Right atrium auricular region (tissue), 2 donors: Measurements from ENCODE around the gene IL1RN. TPM values are rescaled to one million over a fixed set of nuclear protein-coding genes. Genes with fewer than 3 reads are reported as not detected.

ENCODE experiments used
- DNase-seq: peaks from one replicate; pipeline ENCODE4 v3.0.0-alpha.2; 2019; ENCODE audit warnings: low spot score
- H3K27ac ChIP-seq, 2 donors: fragments of 200-600 bp; sonication (generic); 1 replicate in 1 of 2; 2 replicates in 1 of 2; pipeline ENCODE4 v1.5.1; 2016 to 2019
- H3K27me3 ChIP-seq, 2 donors: fragments of 200-600 bp; sonication (generic); one replicate each; pipeline versions ENCODE4 v1.5.1 to v1.6.0; 2017 to 2019
- H3K36me3 ChIP-seq: fragments of 200-600 bp; sonication (generic); one replicate; pipeline ENCODE4 v1.5.1; 2016
- H3K4me1 ChIP-seq, 2 donors: fragments of 200-600 bp; sonication (generic); one replicate each; pipeline versions ENCODE4 v1.5.1 to v1.6.0; 2017 to 2019
- H3K4me3 ChIP-seq, 2 donors: fragments of 200-600 bp; sonication (generic); 1 replicate in 1 of 2; 2 replicates in 1 of 2; pipeline ENCODE4 v1.5.1; 2017 to 2019; ENCODE audit warnings: mild to moderate bottlenecking in 1 of 2, moderate library complexity in 1 of 2
- H3K9me3 ChIP-seq, 2 donors: fragments of 200-600 bp; sonication (generic); one replicate each; pipeline ENCODE4 v1.5.1; 2019
- total RNA-seq, 2 donors: library from RNA; depleted of rRNA; stranded (reverse); fragments of >200 nt; gene quantifications; one replicate each; pipeline ENCODE4 v1.1.0, GENCODE V29; 2016
- TF ChIP-seq, protein P1 (sequence below), 2 donors: fragments of 200-600 bp; sonication (generic); IDR thresholded peaks; one replicate each; pipeline ENCODE4 v1.5.1; 2019; ENCODE audit warnings: antibody characterized with exemption in 2 of 2

IL1RN gene
- total RNA-seq, 2 donors from 2014 or later = 0.41 to 1.3 TPM

DNA sequence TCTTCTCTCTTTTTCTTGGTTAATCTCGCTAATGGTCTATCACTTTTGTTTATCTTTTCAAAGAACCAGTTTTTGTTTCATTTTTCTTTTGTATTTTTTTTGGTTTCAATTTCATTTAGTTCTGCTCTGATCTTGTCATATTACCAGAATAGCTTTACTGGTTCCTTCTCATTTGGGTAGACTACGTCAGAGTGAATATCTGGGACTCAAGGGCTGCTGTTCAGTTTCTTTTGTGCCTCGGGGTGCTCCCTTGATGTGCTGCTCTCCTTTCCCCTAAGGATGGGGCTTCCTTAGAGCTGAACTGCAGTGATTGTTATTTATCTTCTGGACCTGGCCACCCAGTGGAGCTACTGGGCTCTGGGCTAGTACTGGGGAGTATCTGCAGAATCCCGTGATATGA lies 29.4 kb upstream of the IL1RN start:
- TF ChIP-seq, protein P1, sequence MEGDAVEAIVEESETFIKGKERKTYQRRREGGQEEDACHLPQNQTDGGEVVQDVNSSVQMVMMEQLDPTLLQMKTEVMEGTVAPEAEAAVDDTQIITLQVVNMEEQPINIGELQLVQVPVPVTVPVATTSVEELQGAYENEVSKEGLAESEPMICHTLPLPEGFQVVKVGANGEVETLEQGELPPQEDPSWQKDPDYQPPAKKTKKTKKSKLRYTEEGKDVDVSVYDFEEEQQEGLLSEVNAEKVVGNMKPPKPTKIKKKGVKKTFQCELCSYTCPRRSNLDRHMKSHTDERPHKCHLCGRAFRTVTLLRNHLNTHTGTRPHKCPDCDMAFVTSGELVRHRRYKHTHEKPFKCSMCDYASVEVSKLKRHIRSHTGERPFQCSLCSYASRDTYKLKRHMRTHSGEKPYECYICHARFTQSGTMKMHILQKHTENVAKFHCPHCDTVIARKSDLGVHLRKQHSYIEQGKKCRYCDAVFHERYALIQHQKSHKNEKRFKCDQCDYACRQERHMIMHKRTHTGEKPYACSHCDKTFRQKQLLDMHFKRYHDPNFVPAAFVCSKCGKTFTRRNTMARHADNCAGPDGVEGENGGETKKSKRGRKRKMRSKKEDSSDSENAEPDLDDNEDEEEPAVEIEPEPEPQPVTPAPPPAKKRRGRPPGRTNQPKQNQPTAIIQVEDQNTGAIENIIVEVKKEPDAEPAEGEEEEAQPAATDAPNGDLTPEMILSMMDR (IDR thresholded peaks at IDR 0.05) = no peak
- Histone ChIP-seq H3K4me3 (no peak overlapping the region), H3K9me3 (peaks cover 0 to 6% of the 10 kb centered on the region in 2 donors), H3K27me3 (no peaks in the 10 kb centered on the region), H3K27ac (no peak overlapping the region), H3K36me3 (no peaks in the 10 kb centered on the region), H3K4me1 (no peaks in the 10 kb centered on the region)
- DNase-seq = peak; percentile 36

DNA sequence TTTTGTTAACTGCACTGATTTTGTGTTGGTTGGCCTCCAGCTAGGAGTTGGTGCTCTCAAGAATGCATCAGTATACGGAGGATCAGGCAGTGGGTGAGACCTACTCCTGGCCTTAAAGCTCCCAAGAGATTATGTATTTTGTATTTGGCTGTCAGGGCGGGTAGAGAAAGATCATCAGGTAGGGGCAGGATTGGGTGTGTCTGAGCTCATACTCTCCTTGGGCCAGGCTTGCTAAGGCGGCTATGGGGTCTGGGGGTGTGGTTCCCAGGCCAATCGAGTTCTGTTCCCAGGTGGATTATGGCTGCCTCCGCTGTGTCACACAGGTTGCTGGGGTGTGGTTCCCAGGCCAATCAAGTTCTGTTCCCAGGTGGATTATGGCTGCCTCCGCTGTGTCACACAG lies 28.9 kb upstream of the IL1RN start:
- TF ChIP-seq, protein P1 (IDR thresholded peaks at IDR 0.05) = no peak
- H3K36me3 ChIP-seq = no peaks in the 10 kb centered on the region
- no peak for DNase-seq
- no peak overlapping the region for H3K27ac ChIP-seq
- H3K4me1 ChIP-seq = no peaks in the 10 kb centered on the region
- H3K9me3 ChIP-seq = peaks cover 0 to 10% of the 10 kb centered on the region in 2 donors
- no peaks in the 10 kb centered on the region for H3K27me3 ChIP-seq
- no peak overlapping the region for H3K4me3 ChIP-seq

DNA sequence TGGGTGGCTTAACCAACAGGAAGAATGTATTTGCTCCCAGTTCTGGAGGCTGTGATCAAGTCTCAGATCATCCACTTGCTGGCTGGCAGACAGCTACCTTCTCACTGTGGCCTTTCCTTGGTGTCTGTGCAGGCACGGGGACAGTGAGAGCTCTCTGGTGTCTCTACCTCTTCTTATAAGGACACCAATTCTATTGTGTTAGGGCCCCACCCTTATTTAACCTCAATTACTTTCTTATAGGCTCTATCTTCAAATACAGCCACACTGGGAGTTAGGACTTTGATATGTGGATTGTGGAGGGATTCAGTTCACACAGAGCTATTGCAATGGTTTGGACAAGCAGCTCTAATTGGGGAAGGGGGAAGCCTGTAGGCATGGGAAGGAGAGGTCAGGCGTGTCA lies 25.3 kb upstream of the IL1RN start:
- TF ChIP-seq, protein P1 (IDR thresholded peaks at IDR 0.05) = no peak
- Histone ChIP-seq H3K9me3 (peaks cover 0 to 10% of the 10 kb centered on the region in 2 donors), H3K4me3 (no peak overlapping the region), H3K36me3 (no peaks in the 10 kb centered on the region), H3K27ac (no peak overlapping the region), H3K27me3 (no peaks in the 10 kb centered on the region), H3K4me1 (no peaks in the 10 kb centered on the region)
- DNase-seq = no peak

DNA sequence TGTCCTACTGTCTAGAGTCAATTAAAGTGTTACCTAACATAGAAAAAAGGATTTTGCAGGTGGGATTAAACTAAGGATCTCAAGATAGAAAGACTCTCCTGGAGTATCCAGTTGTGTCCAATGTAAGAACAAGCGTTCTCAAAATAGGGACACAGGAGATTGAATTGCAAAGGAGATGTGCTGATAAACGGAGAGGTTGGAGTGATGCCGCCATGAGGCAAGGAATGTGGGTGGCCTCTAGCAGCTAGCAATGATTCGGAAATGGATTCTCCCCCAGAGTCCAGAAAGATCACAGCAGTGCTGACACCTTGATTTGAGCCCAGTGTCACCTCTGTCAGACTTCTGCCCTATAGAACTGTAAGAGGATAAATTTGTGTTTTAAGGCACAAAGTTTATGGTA lies 24.1 kb upstream of the IL1RN start:
- TF ChIP-seq, protein P1 (IDR thresholded peaks at IDR 0.05) = no peak
- DNase-seq = no peak
- H3K27ac ChIP-seq = no peak overlapping the region
- H3K27me3 ChIP-seq = no peaks in the 10 kb centered on the region
- peaks cover 0 to 10% of the 10 kb centered on the region in 2 donors for H3K9me3 ChIP-seq
- H3K4me3 ChIP-seq = no peak overlapping the region
- H3K4me1 ChIP-seq = no peaks in the 10 kb centered on the region
- no peaks in the 10 kb centered on the region for H3K36me3 ChIP-seq

DNA sequence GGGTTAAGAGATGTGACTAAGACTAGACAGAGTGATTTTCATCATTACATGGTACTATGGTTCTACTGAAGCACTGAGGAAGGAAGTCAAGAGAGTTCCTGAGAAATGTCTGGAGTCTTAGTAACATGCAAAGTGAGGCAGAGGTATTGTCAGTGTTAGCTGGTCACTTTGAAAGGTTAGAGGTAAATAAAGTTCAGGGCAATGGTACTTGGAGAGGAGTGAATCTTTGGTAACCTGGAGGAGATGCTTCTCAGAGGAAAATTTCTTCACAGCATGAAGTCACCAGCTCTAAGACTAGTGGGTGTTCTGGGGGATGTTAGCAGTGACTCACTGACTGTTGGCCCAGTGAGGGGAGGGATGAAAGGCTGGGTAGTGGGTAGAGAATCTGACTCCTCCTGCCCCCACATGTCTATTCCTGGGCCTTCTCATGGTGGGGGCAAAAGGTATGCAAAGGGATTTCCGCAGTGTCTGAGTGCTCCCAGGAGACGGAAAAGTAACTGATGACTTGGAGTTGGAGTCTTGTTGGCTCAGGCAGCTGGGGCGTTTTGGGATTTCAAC lies 23.3 kb upstream of the IL1RN start:
- no peak overlapping the region for H3K27ac ChIP-seq
- DNase-seq = no peak
- no peak overlapping the region for H3K4me3 ChIP-seq
- no peaks in the 10 kb centered on the region for H3K27me3 ChIP-seq
- H3K9me3 ChIP-seq = peaks cover 0 to 10% of the 10 kb centered on the region in 2 donors
- TF ChIP-seq, protein P1 (IDR thresholded peaks at IDR 0.05) = no peak
- H3K36me3 ChIP-seq = no peaks in the 10 kb centered on the region
- H3K4me1 ChIP-seq = no peaks in the 10 kb centered on the region
